ENCODE measurements around the gene CPLX4.

The CPLX4 gene

DNA sequence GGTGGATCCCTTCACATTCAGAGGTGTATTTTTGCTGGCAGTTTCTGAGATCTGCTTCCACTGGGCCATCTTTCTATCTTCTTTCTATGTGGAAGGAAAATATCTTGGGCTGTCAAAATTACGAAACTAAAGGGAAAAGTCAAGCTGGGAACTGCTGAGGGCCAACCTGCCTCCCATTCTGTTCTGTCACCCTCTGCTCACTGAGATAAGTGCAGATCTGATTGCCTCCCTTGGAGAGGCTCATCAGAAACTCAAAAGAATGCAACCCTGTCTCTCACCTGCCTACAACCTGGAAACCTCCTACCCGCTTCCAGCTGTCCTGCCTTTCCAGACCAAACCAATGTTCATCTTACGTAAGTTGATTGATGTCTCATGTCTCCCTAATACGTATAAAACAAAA lies 71.7 kb downstream of the CPLX4 start:
- Histone ChIP-seq H4K20me1 (ENCODE audit: insufficient read depth) (no peaks in the 10 kb centered on the region), H3K4me3 (IDR thresholded peaks at IDR 0.05; ENCODE audit: insufficient read depth, low read depth, low read length) (no peak overlapping the region), H3K4me1 (ENCODE audit: low read depth, poor library complexity, severe bottlenecking) (peaks cover 9% of the 10 kb centered on the region), H3K27ac (no peak overlapping the region), H3K27me3 (ENCODE audit: insufficient read depth, low read depth) (no peaks in the 10 kb centered on the region), H3K9ac (no peak overlapping the region), H3K36me3 (ENCODE audit: insufficient read depth) (no peaks in the 10 kb centered on the region), H3K4me2 (no peak overlapping the region), H2AFZ (ENCODE audit: low read depth) (no peak overlapping the region), H3K79me2 (ENCODE audit: insufficient read depth, low read depth) (no peaks in the 10 kb centered on the region)
- TF ChIP-seq, protein P1, sequence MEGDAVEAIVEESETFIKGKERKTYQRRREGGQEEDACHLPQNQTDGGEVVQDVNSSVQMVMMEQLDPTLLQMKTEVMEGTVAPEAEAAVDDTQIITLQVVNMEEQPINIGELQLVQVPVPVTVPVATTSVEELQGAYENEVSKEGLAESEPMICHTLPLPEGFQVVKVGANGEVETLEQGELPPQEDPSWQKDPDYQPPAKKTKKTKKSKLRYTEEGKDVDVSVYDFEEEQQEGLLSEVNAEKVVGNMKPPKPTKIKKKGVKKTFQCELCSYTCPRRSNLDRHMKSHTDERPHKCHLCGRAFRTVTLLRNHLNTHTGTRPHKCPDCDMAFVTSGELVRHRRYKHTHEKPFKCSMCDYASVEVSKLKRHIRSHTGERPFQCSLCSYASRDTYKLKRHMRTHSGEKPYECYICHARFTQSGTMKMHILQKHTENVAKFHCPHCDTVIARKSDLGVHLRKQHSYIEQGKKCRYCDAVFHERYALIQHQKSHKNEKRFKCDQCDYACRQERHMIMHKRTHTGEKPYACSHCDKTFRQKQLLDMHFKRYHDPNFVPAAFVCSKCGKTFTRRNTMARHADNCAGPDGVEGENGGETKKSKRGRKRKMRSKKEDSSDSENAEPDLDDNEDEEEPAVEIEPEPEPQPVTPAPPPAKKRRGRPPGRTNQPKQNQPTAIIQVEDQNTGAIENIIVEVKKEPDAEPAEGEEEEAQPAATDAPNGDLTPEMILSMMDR (conservative IDR thresholded peaks at IDR 0.05; ENCODE audit: low read depth, low read length), result no peak
